Esophagus mucosa (tissue), 1 donor: ENCODE results near the gene DPPA5. TPM values are rescaled to one million over a fixed set of nuclear protein-coding genes. Genes with fewer than 3 reads are reported as not detected.
"Not testable (repeated sequence)": the region's sequence is repeated elsewhere in the genome, so short reads cannot be mapped to it uniquely, and the experiment has no call there.

Source experiments
- ATAC-seq: fragments of 200-7000 bp; cut with Tn5 transposase; one replicate; pipeline ENCODE4 v1.9.1; 2020
- total RNA-seq: library from RNA; stranded (reverse); gene quantifications from one replicate; pipeline ENCODE4 v1.2.4, GENCODE V29; 2023
- donor health status: DM: yes; HTN: yes; CAD: no.

Gene DPPA5, protein sequence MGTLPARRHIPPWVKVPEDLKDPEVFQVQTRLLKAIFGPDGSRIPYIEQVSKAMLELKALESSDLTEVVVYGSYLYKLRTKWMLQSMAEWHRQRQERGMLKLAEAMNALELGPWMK
- total RNA-seq, result not detected

- ATAC-seq, result no peak
Observed at GRCh38 chr6:73353636-73354593, at the start of gene DPPA5. Gene DPPA5, minus strand, starts transcription at chr6:73354276. Its CDS starts 51 bp downstream, at chr6:73354225.

GRCh38 chr6:73400656-73401055 lies 46.6 kb upstream of the DPPA5 start:
- no peak for ATAC-seq

GRCh38 chr6:73395875-73396274 lies 41.8 kb upstream of the DPPA5 start:
- ATAC-seq, result no peak

DNA sequence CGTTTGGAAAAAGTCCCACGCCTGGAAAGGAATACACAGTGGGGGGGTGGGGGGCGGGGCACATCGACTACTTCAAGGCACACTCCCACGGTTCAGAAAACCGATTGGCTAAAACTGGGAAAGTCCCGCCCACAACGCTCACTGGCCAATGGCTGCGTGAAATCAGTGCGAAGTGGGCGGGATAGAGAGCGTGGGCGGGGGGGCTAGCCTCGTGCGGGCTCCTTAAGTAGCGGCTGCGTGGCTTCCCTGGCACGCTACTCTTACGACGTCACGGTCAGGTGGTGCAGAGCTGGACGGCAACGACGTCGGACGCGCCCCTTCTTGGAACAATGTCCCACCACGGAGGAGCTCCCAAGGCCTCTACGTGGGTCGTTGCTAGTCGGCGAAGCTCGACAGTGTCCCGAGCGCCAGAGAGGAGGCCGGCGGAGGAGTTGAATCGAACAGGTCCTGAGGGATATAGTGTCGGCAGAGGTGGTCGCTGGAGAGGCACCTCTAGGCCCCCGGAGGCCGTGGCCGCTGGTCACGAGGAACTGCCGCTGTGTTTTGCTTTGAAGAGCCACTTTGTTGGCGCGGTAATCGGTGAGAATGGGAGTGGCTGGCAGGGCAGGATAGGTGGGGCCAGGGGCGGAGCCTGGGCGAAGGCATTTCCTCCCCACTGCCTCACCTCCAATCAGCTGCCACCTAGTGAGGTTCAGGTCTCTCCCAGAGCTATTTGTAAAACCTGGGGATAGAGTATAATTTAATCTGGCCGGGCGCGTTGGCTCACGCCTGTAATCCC lies 40.7 kb upstream of the DPPA5 start, which contains the start of gene DDX43:
TSS of gene DDX43 (plus strand) at position 252 of the 778 bp plus-strand sequence. CDS start at position 330, 78 bp downstream.
- ATAC-seq, result peak; percentile 92

DNA sequence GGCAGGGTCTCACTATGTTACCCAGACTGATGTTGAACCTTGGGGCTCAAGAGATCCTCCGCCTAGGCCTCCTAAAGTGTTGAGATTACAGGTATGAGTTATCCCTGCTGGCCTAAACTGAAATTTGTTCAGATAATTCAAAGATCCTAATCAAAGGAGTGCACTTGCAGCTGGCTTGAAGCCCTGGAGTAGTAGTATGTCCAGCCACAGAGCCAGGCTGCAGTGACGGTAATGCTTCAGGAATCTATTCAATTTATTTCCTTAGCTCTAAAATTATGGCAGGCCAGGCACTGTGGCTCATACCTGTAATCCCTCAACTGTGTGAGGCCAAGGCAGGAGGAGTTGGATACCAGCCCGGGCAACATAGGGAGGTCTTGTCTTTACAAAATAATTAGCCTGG lies 39.2 kb upstream of the DPPA5 start:
- no peak for ATAC-seq

DNA sequence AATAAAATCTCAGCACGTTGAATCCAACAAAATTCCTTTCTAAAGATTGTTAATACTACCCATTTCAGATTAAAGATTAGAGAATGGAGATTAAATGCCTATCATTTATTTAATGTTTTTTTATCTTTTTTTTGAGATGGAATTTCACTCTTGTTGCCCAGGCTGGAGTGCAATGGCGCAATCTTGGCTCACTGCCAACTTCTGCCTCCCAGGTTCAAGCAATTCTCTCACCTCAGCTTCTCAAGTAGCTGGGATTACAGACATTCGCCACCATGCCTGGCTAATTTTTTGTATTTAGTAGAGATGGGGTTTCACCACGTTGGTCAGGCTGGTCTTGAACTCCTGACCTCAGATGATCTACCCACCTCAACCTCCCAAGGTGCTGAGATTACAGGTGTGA lies 38.1 kb upstream of the DPPA5 start:
- ATAC-seq, result not testable (repeated sequence)

DNA sequence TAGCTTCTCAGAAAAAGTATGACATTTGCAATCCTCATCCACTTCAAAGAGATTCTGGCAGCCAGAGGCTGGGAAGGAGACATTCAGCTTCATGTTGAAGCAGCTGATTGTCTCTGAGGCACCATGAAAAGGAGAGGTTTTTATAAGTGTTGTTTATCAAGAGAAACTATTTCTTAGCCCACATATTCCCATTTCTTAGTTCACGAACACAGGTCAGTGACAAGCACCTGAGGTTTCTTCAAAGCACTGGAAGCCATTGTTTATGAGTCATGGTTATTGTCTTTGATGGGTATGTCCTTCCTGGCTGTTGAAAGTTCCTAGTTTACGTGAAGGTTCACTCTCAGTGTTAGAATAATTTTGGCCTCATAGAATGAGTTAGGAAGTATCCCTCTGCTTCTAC lies 37.6 kb upstream of the DPPA5 start:
- no peak for ATAC-seq

DNA sequence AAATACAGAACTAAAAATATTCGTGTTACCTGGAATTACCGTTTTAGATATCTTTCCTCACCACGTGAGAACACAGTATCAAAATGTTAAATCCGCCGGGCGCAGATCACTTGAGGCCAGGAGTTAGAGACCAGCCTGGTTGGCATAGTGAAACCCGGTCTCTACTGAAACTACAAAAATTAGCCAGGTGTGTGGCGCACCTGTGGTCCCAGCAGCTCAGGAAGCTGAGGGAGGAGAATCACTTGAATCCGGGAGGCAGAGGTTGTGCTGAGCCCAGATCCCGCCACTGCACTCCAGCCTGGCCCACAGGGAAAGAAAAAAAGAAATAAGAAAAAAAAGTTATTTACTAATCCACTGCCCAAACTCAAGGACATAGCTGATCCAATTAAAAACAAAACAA lies 35.8 kb upstream of the DPPA5 start:
- ATAC-seq, result no peak

GRCh38 chr6:73388800-73389512 lies 34.9 kb upstream of the DPPA5 start:
- peak; percentile 78 for ATAC-seq

DNA sequence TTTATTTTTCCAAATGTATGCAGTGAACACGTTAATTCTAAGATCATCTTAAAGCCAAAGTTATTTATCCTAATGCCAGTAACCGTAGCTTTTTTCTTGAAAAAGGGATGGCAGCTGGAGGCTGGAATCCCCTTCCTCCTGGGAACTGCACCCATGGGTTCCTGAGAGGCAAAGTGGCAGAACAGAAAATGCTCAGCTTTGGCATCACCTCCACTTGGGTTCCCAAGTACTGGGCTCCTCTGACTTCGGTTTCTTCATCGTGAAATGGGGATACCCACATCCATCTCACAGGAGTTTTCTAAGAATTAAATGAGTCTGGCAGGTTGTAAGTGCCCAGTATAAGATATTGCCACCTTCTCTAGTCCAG lies 34.3 kb upstream of the DPPA5 start:
- no peak for ATAC-seq

- ATAC-seq, result peak; percentile 32
Observed at GRCh38 chr6:73382462-73383113, 28.5 kb upstream of the DPPA5 start.

GRCh38 chr6:73381531-73381930 lies 27.5 kb upstream of the DPPA5 start:
- ATAC-seq, result not testable (repeated sequence)

DNA sequence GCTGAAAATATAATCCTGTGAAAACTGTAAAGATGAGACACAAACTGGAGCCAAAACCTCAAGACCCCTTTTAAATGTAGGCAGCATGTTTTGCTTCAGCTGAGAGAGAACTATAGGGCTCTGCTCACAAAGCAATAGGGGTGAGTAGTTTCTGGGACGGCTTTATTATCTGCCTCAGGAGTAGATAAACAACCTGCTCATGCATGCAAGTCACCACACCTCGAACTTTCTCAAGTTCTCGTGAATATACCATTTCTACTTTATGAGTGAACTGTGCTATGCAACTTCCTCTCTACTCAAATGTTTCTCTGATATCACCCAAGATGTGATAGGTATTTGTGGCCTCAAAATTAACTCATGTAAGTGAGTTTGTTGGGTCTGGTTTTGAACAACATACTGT lies 23.1 kb upstream of the DPPA5 start:
- no peak for ATAC-seq

- ATAC-seq, result no peak
Observed at GRCh38 chr6:73375216-73375615, 21.1 kb upstream of the DPPA5 start.

- peak; percentile 62 for ATAC-seq
Observed at GRCh38 chr6:73372516-73372915, 18.4 kb upstream of the DPPA5 start.

DNA sequence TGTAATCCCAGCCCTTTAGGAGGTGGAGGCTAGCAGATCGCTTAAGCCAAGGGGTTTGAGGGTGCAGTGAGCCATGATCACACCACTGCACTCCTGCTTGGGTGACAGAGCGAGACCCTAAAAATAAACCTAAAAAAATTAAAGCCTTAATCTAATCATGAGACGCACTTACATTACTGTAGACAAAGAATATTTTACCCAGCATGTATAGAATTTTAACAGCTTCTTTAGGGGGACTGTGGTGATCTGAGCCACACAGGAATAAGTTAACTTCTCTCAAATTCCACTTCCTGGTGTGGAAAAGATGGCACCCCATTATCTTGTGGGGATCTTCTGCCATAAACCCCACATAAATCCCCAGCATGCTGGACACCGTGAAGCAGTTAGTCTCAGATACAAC lies 17.9 kb upstream of the DPPA5 start:
- no peak for ATAC-seq

DNA sequence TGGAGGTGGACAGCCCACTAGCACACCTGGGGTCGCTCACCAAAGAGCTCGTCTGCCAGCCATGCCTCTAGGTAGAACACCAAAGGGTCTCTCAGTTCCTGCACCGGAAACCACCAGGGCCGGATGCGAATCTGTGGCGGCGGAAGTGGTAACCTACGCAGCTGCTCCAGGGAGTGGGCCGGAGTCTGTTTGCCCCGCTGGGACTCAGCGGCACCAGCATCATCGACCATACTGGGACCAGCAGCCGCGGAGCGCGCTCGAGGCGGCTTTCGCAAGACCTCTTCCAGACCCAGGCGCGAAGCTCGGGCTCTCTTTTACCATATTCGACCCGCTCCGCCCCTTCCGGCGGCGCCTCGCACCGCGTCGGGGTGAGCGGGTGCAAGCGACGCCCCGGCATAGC lies 15.5 kb upstream of the DPPA5 start, which contains the start of gene OOEP:
TSS of gene OOEP (minus strand) at position 335 of the 400 bp plus-strand sequence. CDS start at position 230, 105 bp downstream.
- ATAC-seq, result no peak

GRCh38 chr6:73369157-73369556 lies 15.1 kb upstream of the DPPA5 start:
- ATAC-seq, result no peak

GRCh38 chr6:73368675-73369074 lies 14.6 kb upstream of the DPPA5 start:
- no peak for ATAC-seq

DNA sequence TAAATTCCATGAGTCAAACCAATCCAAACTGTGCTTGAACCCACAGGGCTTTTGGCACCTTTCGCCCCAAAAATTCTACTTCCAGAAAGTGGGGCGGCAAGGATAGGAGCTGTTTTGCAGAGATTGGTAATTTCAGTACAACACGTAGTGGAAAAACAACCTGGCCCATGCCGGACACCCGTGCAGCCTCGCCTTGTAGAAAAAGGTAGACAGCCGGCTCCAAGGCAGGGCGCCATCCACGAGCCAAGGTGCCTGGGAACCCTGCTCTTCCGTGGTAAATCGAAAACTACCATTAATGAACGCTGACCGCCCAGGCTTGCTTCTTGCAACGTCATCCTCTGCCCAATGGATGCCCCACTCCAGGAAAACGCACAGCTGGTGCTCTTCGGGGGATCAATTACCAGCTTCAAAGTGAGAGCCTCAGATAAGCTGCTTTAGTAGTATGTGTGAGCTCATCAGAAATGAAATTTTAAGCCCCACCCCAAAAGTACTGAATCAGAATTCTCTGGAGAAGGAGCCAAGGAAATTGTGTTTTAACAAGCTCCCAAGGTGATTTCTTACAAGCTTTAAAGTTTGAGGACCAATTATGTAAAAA lies 13.8 kb upstream of the DPPA5 start:
- ATAC-seq, result no peak

- ATAC-seq, result no peak
Observed at GRCh38 chr6:73364549-73364948, 10.5 kb upstream of the DPPA5 start.
